Measurements from ENCODE around the gene TEX2.

GRCh38 chr17:64262198-64262999 is 661 bp downstream of the TEX2 start:
- TF ChIP-seq CTCF (conservative IDR thresholded peaks at IDR 0.05; ENCODE audit: low read depth in 2 of 2): no peak
- no peak for TF ChIP-seq ZNF462 (CRISPR knock-in tag; IDR thresholded peaks at IDR 0.05)
- no peak for TF ChIP-seq CREB1 (CRISPR knock-in tag; IDR thresholded peaks at IDR 0.05; ENCODE audit: low read depth)
- no peak for TF ChIP-seq ZNF114 (CRISPR knock-in tag; IDR thresholded peaks at IDR 0.05)
- TF ChIP-seq EZH2 (IDR thresholded peaks at IDR 0.05; ENCODE audit: low read depth, unreplicated experiment): no peak
- no peak for TF ChIP-seq EZH2phosphoT487 (IDR thresholded peaks at IDR 0.05; ENCODE audit: unreplicated experiment)
